ENCODE data around the gene CACTIN. TPM values are rescaled to one million over a fixed set of nuclear protein-coding genes. Genes with fewer than 3 reads are reported as not detected.
A peak's percentile ranks its signal among the peaks of the same experiment; 100 is the strongest.

Gene CACTIN
- total and polyA plus RNA-seq, 10 donors = 10.8 to 27.1 (median 21.8) TPM

GRCh38 chr19:3607303-3608078, 19.1 kb downstream of the CACTIN start:
- intact Hi-C loops (cut with DNase I; ENCODE audit: low total_unique reads) = no loop called here
- WGBS, 5 donors = 16 to 33% (median 22%) methylated on average over 22 of the region's 22 CpGs
- peak; percentile 80 for DNase-seq
- Histone ChIP-seq H3K4me3 (peak overlapping the region; percentile 50 to 77 (median 60)), H3K27ac (peak overlapping the region; percentile 72 to 91 (median 84)), H3K9me3 (no peaks in the 10 kb centered on the region), H3K36me3 (peaks cover 0 to 25% (median 19%) of the 10 kb centered on the region in 6 donors), H3K27me3 (replicated peaks in 1 of 7) (peaks cover 0 to 43% (median 13%) of the 10 kb centered on the region in 7 donors), H3K4me1 (peaks cover 38 to 99% (median 80%) of the 10 kb centered on the region in 6 donors)
- TF ChIP-seq POLR2A (IDR thresholded peaks at IDR 0.05) (no peak), POLR2AphosphoS5 (IDR thresholded peaks at IDR 0.05) (peak; percentile 34 to 67 (median 65))

DNA sequence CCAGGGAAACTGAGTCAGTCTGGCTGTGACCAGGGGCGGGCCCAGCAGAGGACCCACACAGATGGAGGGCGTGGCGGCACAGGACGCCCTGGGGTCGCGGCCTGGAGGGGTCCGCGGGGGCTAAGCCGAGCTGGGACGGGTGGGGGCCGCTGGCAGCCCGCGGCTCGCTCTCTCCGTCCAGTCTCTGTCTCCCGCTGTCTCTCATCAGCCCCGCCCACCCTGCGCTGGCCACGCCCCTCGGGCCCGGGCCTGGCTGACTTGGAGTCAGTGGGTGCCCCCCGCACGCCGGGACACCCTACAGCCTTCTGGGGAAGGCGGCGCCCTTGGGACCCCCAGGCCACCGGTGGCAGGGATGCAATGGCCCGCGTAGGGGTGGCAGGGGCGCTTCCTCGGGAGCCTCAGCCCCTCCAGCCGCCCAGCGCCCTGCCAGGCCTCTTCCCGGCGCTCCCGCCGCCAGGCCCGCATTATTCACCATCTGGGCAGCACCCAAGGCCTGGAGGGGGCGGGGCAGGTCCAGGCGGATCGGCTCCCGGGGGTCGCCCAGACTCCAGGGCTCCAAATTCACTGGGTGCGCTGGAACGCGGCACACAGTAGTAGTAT, 19.8 kb downstream of the CACTIN start, which contains the start of gene TBXA2R:
Gene TBXA2R (minus strand): TSS at position 186 of the 600 bp plus-strand sequence. CDS start 6,241 bp downstream, outside the sequence.
- peak within 1 kb of the TSS; percentile 72 to 91 (median 84) for H3K27ac ChIP-seq

DNA sequence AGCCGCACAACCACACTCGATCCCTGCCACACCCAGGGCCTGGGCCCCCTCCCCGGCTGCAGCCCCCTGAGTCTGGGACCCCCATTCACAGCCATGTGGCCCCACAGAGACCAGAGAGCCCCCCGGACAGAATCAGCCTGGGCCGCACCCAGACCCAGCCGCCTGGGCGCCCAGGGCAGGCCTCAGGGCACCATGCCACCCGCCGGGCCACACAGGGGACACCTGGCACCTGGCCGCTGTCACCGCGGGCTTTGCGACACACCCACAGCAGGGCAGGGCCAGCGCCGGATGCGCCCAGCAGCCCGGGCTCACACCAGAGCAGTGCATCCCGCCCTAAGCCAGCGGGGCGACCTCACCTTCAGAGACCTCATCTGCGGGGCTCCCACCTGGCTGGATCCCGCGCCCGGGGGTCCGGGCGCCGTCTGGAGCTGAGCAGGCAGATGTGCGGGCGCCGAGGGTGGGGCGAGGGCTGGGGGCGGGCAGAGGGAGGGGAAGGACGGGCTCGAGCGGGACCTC, 20.4 kb downstream of the CACTIN start:
- peak; percentile 85 for DNase-seq
- TF ChIP-seq POLR2AphosphoS5 (IDR thresholded peaks at IDR 0.05) = peak in 2 of 3 donors; percentile 11 to 64
- TF ChIP-seq, protein P1, sequence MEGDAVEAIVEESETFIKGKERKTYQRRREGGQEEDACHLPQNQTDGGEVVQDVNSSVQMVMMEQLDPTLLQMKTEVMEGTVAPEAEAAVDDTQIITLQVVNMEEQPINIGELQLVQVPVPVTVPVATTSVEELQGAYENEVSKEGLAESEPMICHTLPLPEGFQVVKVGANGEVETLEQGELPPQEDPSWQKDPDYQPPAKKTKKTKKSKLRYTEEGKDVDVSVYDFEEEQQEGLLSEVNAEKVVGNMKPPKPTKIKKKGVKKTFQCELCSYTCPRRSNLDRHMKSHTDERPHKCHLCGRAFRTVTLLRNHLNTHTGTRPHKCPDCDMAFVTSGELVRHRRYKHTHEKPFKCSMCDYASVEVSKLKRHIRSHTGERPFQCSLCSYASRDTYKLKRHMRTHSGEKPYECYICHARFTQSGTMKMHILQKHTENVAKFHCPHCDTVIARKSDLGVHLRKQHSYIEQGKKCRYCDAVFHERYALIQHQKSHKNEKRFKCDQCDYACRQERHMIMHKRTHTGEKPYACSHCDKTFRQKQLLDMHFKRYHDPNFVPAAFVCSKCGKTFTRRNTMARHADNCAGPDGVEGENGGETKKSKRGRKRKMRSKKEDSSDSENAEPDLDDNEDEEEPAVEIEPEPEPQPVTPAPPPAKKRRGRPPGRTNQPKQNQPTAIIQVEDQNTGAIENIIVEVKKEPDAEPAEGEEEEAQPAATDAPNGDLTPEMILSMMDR (IDR thresholded peaks at IDR 0.05 in 8 of 11, conservative IDR thresholded peaks at IDR 0.05 in 3 of 11) = no peak
- TF ChIP-seq POLR2A (IDR thresholded peaks at IDR 0.05) = no peak
- Histone ChIP-seq H3K27ac (peak overlapping the region; percentile 72 to 91 (median 84)), H3K27me3 (replicated peaks in 1 of 7) (peaks cover 0 to 43% (median 13%) of the 10 kb centered on the region in 7 donors), H3K9me3 (no peaks in the 10 kb centered on the region), H3K36me3 (peaks cover 0 to 13% (median 6%) of the 10 kb centered on the region in 6 donors), H3K4me3 (peak overlapping the region; percentile 50 to 77 (median 60)), H3K4me1 (peaks cover 38 to 91% (median 76%) of the 10 kb centered on the region in 6 donors)
- WGBS, 5 donors = 1 to 5% (median 2%) methylated on average over 25 to 35 of the region's 35 CpGs
- intact Hi-C loops (cut with DNase I; ENCODE audit: low total_unique reads) = no loop called here

More for the DNA sequence above, 19.8 kb downstream of the CACTIN start, which contains the start of gene TBXA2R:
- Histone ChIP-seq H3K27me3 (replicated peaks in 1 of 7) (peaks cover 0 to 43% (median 13%) of the 10 kb centered on the region in 7 donors), H3K36me3 (peaks cover 0 to 18% (median 12%) of the 10 kb centered on the region in 6 donors), H3K4me1 (peaks cover 38 to 97% (median 78%) of the 10 kb centered on the region in 6 donors), H3K9me3 (no peaks in the 10 kb centered on the region), H3K4me3 (peak within 1 kb of the TSS; percentile 50 to 77 (median 60))
- WGBS, 5 donors = 2 to 6% (median 4%) methylated on average over 13 to 46 of the region's 46 CpGs
- DNase-seq = peak; percentile 91
- TF ChIP-seq, protein P1 (IDR thresholded peaks at IDR 0.05 in 8 of 11, conservative IDR thresholded peaks at IDR 0.05 in 3 of 11) = no peak
- peak in 2 of 3 donors; percentile 63 to 74 for TF ChIP-seq POLR2AphosphoS5 (IDR thresholded peaks at IDR 0.05)
- intact Hi-C loops (cut with DNase I; ENCODE audit: low total_unique reads) = no loop called here

DNA sequence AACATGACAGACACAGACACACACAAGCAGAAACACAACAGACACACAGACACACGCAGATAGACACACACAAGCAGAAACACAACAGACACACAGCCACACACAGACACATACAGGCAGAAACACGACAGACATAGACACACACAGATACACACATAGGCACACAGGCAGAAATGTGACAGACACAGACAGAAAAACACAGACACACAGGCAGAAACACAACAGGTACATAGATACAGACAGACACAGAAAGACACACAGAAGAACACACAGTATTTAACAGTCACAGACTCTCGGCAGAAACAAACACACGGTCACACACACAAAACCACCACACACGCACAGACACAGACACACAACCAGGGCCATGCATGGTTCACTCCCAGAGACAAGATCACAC, 20.8 kb downstream of the CACTIN start:
- peaks cover 0 to 8% (median 2%) of the 10 kb centered on the region in 6 donors for H3K36me3 ChIP-seq
- peaks cover 38 to 87% (median 74%) of the 10 kb centered on the region in 6 donors for H3K4me1 ChIP-seq
- peak overlapping the region; percentile 50 to 77 (median 60) for H3K4me3 ChIP-seq
- peaks cover 0 to 43% (median 13%) of the 10 kb centered on the region in 7 donors for H3K27me3 ChIP-seq (replicated peaks in 1 of 7)
- DNase-seq = no peak
- intact Hi-C loops (cut with DNase I; ENCODE audit: low total_unique reads) = no loop called here
- peak overlapping the region in 6 of 8 donors; percentile 77 to 91 (median 86) for H3K27ac ChIP-seq
- no peaks in the 10 kb centered on the region for H3K9me3 ChIP-seq
- WGBS, 5 donors = 28 to 48% (median 35%) methylated on average over 5 of the region's 5 CpGs
- no peak for TF ChIP-seq POLR2A (IDR thresholded peaks at IDR 0.05)
